A172 (cell line): ENCODE data around the gene NEK11. TPM values are rescaled to one million over a fixed set of nuclear protein-coding genes. Genes with fewer than 3 reads are reported as not detected.
"Not testable (repeated sequence)": the region's sequence is repeated elsewhere in the genome, so short reads cannot be mapped to it uniquely, and the experiment has no call there.

Experiments
- DNase-seq: peaks from one replicate; pipeline ENCODE4 v3.0.0-alpha.2; 2015; ENCODE audit warnings: low spot score
- total RNA-seq: library from RNA; depleted of rRNA; stranded (reverse); fragments of >200 nt; shearing (Covaris generic); gene quantifications from 2 replicates; pipeline ENCODE4 v1.2.3, GENCODE V29; 2014

The NEK11 gene
- total RNA-seq, 1 experiment from 2014 or later = 5.3 TPM

GRCh38 chr3:131299836-131300235, 273.2 kb downstream of the NEK11 start:
- DNase-seq = no peak

GRCh38 chr3:131303848-131304247, 277.2 kb downstream of the NEK11 start:
- DNase-seq = no peak

GRCh38 chr3:131304890-131305289, 278.2 kb downstream of the NEK11 start:
- no peak for DNase-seq

GRCh38 chr3:131306242-131306641, 279.6 kb downstream of the NEK11 start:
- DNase-seq = no peak

GRCh38 chr3:131314318-131314717, 287.6 kb downstream of the NEK11 start:
- no peak for DNase-seq

GRCh38 chr3:131315162-131315561, 288.5 kb downstream of the NEK11 start:
- no peak for DNase-seq

- DNase-seq = no peak
Observed at GRCh38 chr3:131317667-131318066, 291.0 kb downstream of the NEK11 start.

GRCh38 chr3:131323014-131323413, 296.3 kb downstream of the NEK11 start:
- no peak for DNase-seq

GRCh38 chr3:131323792-131324191, 297.1 kb downstream of the NEK11 start:
- DNase-seq = no peak

- DNase-seq = no peak
Observed at GRCh38 chr3:131324923-131325322, 298.2 kb downstream of the NEK11 start.

- peak; percentile 18 for DNase-seq
Observed at GRCh38 chr3:131326307-131326706, 299.6 kb downstream of the NEK11 start.

- no peak for DNase-seq
Observed at GRCh38 chr3:131328721-131329120, 302.0 kb downstream of the NEK11 start.

GRCh38 chr3:131329774-131330173, 303.1 kb downstream of the NEK11 start:
- no peak for DNase-seq

GRCh38 chr3:131331456-131332085, 304.9 kb downstream of the NEK11 start:
- not testable (repeated sequence) for DNase-seq

- no peak for DNase-seq
Observed at GRCh38 chr3:131338948-131339640, 312.4 kb downstream of the NEK11 start.

GRCh38 chr3:131341761-131342160, 315.1 kb downstream of the NEK11 start:
- DNase-seq = no peak

- no peak for DNase-seq
Observed at GRCh38 chr3:131348911-131349310, 322.2 kb downstream of the NEK11 start.

- DNase-seq = no peak
Observed at GRCh38 chr3:131349454-131349853, 322.8 kb downstream of the NEK11 start.

GRCh38 chr3:131349946-131350347, 323.3 kb downstream of the NEK11 start:
- peak; percentile 45 for DNase-seq

GRCh38 chr3:131350506-131350905, 323.8 kb downstream of the NEK11 start:
- peak; percentile 12 for DNase-seq

- no peak for DNase-seq
Observed at GRCh38 chr3:131353016-131353877, 326.6 kb downstream of the NEK11 start.

- DNase-seq = no peak
Observed at GRCh38 chr3:131353986-131354385, 327.3 kb downstream of the NEK11 start.
